A549 (cell line): ENCODE data around the gene LRG1.

Experiments used
- CEBPB ChIP-seq, 2 experiments: fragments of >200 bp in 1 of 2; sonication (Bioruptor Twin) in 1 of 2; formaldehyde crosslinking in 1 of 2; IDR thresholded peaks; 2 replicates each; pipeline ENCODE4 v1.6.1; 2012 to 2016
- EP300 ChIP-seq, 2 experiments: fragments of >200 bp; sonication (Bioruptor Twin); formaldehyde crosslinking; IDR thresholded peaks; 2 replicates in 1 of 2; 3 replicates in 1 of 2; pipeline ENCODE4 v1.6.1; 2016 to 2017
- TF ChIP-seq, protein P1 (sequence below): IDR thresholded peaks from 2 replicates; pipeline ENCODE4 v1.6.1; 2012

DNA sequence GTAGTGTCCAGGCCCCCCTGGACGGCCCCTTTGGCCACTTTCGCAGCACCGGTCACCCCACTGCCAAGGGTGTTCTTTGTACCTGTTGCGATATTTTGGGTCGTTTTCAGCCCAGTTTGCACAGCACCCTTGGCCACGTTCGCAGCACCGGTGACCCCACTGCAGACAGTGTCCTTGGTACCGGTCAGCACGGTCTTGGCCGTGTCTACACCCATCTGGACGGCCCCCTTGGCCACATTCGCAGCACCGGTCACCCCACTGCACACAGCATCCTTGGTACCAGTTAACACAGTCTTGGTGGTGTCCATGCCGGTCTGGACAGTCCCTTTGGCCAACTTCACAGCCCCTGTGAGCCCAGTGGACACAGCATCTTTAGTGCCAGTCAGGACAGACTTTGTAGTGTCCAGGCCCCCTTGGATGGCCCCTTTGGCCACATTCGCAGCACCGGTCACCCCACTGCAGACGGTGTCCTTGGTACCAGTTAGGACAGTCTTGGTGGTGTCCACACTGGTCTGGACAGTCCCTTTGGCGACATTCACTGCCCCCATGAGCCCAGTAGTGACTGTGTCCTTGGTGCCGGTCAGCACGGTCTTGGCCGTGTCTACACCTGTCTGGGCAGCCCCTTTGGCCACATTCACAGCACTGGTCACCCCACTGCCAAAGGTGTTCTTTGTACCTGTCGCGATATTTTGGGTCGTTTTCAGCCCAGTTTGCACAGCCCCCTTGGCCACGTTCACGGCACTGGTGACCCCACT is 28.4 kb downstream of the LRG1 start:
- TF ChIP-seq EP300 (IDR thresholded peaks at IDR 0.05) (no peak), CEBPB (IDR thresholded peaks at IDR 0.05) (no peak)
- TF ChIP-seq, protein P1, sequence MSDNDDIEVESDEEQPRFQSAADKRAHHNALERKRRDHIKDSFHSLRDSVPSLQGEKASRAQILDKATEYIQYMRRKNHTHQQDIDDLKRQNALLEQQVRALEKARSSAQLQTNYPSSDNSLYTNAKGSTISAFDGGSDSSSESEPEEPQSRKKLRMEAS = no peak
